ENCODE measurements around the gene ESYT2. TPM values are rescaled to one million over a fixed set of nuclear protein-coding genes. Genes with fewer than 3 reads are reported as not detected.

The ESYT2 gene
- total RNA-seq, 1 experiment from 2014 or later = 37.5 TPM

DNA sequence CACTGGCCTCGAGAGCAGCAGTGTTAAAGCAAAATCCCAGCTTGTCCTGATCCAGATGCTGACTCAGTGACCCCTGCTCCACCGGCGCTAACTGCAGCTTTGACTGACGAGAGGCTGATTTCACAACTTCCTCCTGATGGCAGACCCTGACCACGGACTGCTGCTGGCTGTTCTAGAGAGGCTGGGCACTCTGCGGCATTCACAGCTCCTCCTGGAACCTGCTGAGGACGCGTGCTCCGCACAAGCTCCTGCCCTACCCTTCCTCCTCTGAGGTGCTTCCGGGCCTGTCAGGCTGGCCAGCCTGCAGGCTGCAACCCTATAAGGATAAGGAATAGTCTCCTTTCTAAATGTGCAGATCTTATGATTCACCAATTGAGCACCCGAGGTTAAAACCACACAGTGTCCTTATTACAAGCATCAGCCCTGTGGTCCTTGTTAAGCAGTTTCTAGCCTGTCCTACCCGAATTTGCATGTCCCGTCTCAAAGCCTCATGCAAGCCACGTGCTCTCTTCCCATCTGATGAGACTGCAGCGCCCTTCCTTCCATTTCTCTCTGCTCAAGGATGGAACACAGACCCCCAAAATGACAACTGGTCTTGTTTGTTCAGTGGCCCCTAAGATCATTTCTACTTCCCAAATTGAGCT is 89.2 kb downstream of the ESYT2 start:
- intact Hi-C loops (cut with micrococcal nuclease; ENCODE audit: unreplicated experiment) = no loop called here
- Histone ChIP-seq H3K4me3 (ENCODE audit: low read depth, low read length, poor library complexity, severe bottlenecking) (no peak overlapping the region), H3K27me3 (replicated peaks; ENCODE audit: insufficient read depth, low read depth, low read length, poor library complexity) (no peaks in the 10 kb centered on the region), H3K36me3 (ENCODE audit: insufficient read depth, low read length, poor library complexity, severe bottlenecking) (peaks cover 15% of the 10 kb centered on the region), H3K4me1 (ENCODE audit: insufficient read depth, low read length, poor library complexity, severe bottlenecking) (no peaks in the 10 kb centered on the region), H3K27ac (ENCODE audit: low read depth, low read length, poor library complexity, severe bottlenecking) (no peak overlapping the region), H3K9me3 (ENCODE audit: low read depth, low read length, poor library complexity, severe bottlenecking) (no peaks in the 10 kb centered on the region)
- POLR2A ChIA-PET (ENCODE audit: low non-redundant PET) = no interaction called here
- CTCF ChIA-PET = no interaction called here
- no peak for DNase-seq (ENCODE audit: low spot score)
- TF ChIP-seq, protein P1, sequence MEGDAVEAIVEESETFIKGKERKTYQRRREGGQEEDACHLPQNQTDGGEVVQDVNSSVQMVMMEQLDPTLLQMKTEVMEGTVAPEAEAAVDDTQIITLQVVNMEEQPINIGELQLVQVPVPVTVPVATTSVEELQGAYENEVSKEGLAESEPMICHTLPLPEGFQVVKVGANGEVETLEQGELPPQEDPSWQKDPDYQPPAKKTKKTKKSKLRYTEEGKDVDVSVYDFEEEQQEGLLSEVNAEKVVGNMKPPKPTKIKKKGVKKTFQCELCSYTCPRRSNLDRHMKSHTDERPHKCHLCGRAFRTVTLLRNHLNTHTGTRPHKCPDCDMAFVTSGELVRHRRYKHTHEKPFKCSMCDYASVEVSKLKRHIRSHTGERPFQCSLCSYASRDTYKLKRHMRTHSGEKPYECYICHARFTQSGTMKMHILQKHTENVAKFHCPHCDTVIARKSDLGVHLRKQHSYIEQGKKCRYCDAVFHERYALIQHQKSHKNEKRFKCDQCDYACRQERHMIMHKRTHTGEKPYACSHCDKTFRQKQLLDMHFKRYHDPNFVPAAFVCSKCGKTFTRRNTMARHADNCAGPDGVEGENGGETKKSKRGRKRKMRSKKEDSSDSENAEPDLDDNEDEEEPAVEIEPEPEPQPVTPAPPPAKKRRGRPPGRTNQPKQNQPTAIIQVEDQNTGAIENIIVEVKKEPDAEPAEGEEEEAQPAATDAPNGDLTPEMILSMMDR (conservative IDR thresholded peaks at IDR 0.05; ENCODE audit: low read depth, low read length) = no peak
- TF ChIP-seq EZH2 (IDR thresholded peaks at IDR 0.05; ENCODE audit: borderline replicate concordance, low read depth, low read length, poor library complexity, severe bottlenecking) = no peak
- no TSS peak for BruUV-seq (replicated peaks)

DNA sequence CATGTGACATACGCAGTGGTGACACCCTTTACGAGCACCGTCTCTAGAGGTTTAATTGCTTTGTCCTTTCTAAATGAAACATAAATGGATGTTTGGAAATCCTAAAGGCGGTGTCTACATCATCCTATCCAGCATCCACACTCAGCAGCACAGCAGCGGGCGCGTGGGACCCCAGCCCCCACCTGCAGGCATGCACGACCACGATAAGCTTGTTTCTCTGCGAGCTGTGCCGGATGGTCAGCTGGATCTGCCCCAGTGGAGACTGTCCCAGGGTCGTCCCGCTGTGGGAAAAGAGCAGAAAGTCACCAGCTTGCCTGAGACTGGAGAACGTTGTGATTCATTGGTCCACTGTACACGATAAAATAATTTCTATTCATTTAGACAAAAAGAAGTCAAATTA is 90.5 kb downstream of the ESYT2 start:
- DNase-seq (ENCODE audit: low spot score) = no peak
- H3K9me3 ChIP-seq (ENCODE audit: low read depth, low read length, poor library complexity, severe bottlenecking) = no peaks in the 10 kb centered on the region
- no TSS peak for BruUV-seq (replicated peaks)
- intact Hi-C loops (cut with micrococcal nuclease; ENCODE audit: unreplicated experiment) = no loop called here
- H3K4me1 ChIP-seq (ENCODE audit: insufficient read depth, low read length, poor library complexity, severe bottlenecking) = no peaks in the 10 kb centered on the region
- peaks cover 15% of the 10 kb centered on the region for H3K36me3 ChIP-seq (ENCODE audit: insufficient read depth, low read length, poor library complexity, severe bottlenecking)
- POLR2A ChIA-PET (ENCODE audit: low non-redundant PET) = no interaction called here
- CTCF ChIA-PET = no interaction called here
- H3K4me3 ChIP-seq (ENCODE audit: low read depth, low read length, poor library complexity, severe bottlenecking) = no peak overlapping the region
- no peak overlapping the region for H3K27ac ChIP-seq (ENCODE audit: low read depth, low read length, poor library complexity, severe bottlenecking)
- TF ChIP-seq, protein P1 (conservative IDR thresholded peaks at IDR 0.05; ENCODE audit: low read depth, low read length) = no peak
- TF ChIP-seq EZH2 (IDR thresholded peaks at IDR 0.05; ENCODE audit: borderline replicate concordance, low read depth, low read length, poor library complexity, severe bottlenecking) = no peak
- no peaks in the 10 kb centered on the region for H3K27me3 ChIP-seq (replicated peaks; ENCODE audit: insufficient read depth, low read depth, low read length, poor library complexity)

DNA sequence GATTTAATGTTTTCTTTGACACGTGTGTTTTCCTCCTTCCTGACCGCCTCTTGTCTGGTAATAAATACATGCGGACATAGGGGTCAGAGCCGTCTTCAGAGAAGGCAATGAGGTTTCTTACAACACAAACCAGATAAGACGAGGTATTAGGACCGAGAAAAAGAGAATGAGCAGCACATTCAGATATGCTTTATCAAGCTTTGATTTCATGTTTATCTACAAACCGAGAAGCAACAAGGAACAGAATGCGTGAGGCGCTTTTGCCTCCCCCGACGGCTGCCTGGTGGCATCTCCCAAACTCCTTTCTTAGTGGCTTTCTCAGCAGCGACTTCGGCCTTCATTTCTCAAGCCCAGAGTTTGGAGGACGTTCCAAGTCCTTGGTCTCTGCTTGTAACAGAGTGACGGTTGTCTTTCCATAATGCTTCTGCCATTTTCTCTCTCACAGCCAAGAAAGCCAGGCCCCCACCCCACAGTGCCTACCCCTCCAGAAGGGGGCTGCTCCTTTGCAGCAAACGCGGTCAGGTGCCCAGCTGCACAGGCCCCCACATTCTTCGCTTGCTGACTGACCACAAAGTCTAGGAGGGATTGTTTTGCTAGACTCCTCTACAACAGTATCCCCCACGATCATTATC is 92.1 kb downstream of the ESYT2 start:
- no peak overlapping the region for H3K27ac ChIP-seq (ENCODE audit: low read depth, low read length, poor library complexity, severe bottlenecking)
- TF ChIP-seq EZH2 (IDR thresholded peaks at IDR 0.05; ENCODE audit: borderline replicate concordance, low read depth, low read length, poor library complexity, severe bottlenecking) = no peak
- TF ChIP-seq, protein P1 (conservative IDR thresholded peaks at IDR 0.05; ENCODE audit: low read depth, low read length) = no peak
- H3K27me3 ChIP-seq (replicated peaks; ENCODE audit: insufficient read depth, low read depth, low read length, poor library complexity) = no peaks in the 10 kb centered on the region
- no peak for DNase-seq (ENCODE audit: low spot score)
- peaks cover 15% of the 10 kb centered on the region for H3K36me3 ChIP-seq (ENCODE audit: insufficient read depth, low read length, poor library complexity, severe bottlenecking)
- H3K4me1 ChIP-seq (ENCODE audit: insufficient read depth, low read length, poor library complexity, severe bottlenecking) = peaks cover 11% of the 10 kb centered on the region
- ChIA-PET POLR2A (ENCODE audit: low non-redundant PET) (no interaction called here), CTCF (no interaction called here)
- H3K4me3 ChIP-seq (ENCODE audit: low read depth, low read length, poor library complexity, severe bottlenecking) = no peak overlapping the region
- BruUV-seq (replicated peaks) = no TSS peak
- no peaks in the 10 kb centered on the region for H3K9me3 ChIP-seq (ENCODE audit: low read depth, low read length, poor library complexity, severe bottlenecking)
- intact Hi-C loops (cut with micrococcal nuclease; ENCODE audit: unreplicated experiment) = no loop called here

All from A673 (cell line).